Activated T-cell treated with anti-CD3 and anti-CD28 coated beads, Interleukin-2, amount 50 U/mL, for 48 hours (primary cell): ENCODE results near the gene PRR35.
A peak's percentile ranks its signal among the peaks of the same experiment; 100 is the strongest.

Experiments used
- DNase-seq, 2 experiments: peaks; one replicate each; pipeline ENCODE4 v3.0.0-alpha.2; 2020

PRR35 gene

DNA sequence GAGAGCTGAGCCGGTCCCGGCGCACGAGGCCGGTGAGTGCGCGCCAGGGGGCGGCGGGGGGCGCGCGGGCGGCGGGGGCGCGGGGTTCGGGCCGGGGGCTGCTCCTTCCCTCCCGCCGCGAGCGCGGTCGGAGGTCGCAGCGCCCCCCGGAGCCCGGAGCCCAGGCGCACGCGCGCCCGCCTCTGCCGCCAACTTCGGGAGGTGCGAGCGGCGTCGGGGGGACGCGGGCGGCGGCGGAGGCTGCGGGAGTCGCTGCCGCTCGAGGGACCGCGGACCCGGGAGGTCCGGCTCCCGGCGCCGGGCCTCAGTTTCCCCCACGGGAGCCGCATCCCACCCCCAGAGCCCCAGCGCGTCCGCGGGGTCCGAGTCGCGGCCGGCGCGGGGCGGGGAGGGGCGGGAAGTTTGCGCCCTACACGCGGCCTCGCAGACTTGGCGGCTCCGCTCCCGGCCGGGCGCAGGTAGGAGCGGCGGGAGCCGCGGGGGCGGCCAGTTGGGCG, at the start of gene PRR35:
PRR35 (plus strand) TSS at position 191 of the 497 bp plus-strand sequence. CDS start 2,901 bp downstream, outside the sequence.
- no peak for DNase-seq

DNA sequence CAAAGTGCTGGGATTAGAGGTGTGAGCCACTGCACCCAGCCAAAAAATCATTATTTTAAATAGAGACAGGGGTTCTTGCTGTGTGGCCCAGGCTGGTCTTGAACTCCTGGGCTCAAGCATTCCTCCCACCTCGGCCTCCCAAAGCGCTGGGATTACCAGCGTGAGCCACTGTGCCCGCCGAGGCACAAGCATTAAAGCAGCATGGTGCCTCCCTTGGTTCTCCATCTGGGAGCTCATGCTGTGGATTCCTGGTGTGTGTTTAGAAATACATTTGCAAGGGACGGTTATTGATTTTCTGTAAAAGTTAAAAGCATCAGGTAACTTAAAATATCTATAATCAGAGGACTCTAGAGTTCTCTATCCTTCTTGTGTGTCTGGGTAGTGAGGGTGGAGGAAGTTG, 47.4 kb upstream of the PRR35 start:
- no peak for DNase-seq

DNA sequence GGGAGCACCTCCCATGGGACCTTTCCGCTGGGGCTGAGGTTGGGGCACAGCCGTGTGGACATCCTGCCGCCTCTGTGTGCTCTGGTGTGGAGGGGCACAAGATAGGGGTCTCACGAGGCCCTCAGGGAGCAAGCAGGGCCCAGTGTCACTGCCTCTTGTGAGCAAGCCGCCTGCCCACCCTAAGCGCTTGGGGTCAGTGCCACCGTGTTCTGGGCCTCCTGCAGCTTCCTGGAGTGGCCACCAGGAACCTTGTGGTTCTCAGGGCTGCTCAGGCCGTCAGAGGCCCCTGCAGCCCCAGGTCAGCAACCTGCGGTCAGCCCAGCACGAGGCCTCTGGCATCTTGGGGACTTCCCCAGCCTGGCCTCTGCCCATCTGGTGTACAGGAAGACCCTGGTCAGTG, 46.2 kb upstream of the PRR35 start:
- DNase-seq: no peak

DNA sequence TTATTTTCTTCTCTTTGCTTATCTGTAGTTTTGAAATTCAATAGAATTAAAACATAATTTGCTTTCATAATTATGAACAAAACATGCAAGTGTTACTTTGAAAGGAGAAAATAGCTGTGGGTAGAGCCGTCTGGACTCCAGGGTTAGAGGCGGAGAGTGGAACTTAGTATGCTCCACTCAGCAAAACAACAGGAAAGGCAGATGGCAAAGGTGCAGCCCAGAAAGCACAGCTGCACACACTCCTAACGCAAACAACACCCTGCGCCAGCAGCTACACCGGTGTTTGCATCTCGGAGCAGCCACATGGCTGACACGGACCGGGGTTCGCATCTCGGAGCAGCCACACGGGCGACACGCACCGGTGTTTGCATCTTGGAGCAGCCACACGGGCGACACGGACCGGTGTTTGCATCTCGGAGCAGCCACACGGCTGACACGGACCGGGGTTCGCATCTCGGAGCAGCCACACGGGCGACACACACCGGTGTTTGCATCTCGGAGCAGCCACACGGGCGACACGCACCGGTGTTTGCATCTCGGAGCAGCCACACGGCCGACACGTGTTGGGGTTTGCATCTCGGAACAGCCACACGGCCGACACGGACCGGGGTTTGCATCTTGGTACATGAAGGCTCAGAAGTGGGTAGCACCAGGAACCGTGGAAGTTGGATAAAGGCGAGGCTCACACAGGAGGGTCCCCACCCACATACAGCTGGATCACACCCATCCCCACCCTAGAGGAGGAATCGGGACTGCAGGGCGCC, 44.8 kb upstream of the PRR35 start:
- no peak for DNase-seq

DNA sequence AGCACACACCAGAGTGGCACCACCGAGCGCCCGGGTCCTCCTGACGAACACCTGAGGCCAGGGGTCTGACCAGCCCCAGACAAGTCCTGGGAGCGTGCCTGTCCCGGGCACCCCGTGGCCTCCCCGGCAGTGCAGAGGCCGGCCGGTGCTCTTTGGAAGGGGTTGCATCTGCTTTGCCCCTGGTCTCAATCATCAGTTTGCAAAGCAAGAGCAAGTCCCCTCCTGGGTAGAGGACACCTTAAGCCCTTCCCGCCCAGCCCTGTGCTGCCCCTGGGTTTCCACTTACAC, 44.3 kb upstream of the PRR35 start:
- no peak for DNase-seq

DNA sequence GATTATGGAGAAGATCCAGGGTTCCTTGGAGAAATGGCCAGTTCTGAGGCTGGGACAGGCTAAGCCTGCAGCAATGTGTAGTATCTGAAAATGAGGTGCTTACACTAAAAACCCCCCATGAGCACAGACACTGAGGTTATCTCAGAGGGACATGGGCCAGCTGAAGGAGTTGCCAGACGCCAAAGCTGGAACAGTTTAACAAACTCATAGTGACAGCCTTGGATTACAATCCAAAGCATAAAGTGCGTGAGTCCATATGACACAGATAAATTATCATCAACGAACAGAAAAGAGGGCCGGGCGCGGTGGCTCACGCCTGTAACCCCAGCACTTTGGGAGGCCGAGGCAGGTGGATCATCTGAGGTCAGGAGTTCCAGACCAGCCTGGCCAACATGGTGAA, 43.9 kb upstream of the PRR35 start:
- no peak for DNase-seq

DNA sequence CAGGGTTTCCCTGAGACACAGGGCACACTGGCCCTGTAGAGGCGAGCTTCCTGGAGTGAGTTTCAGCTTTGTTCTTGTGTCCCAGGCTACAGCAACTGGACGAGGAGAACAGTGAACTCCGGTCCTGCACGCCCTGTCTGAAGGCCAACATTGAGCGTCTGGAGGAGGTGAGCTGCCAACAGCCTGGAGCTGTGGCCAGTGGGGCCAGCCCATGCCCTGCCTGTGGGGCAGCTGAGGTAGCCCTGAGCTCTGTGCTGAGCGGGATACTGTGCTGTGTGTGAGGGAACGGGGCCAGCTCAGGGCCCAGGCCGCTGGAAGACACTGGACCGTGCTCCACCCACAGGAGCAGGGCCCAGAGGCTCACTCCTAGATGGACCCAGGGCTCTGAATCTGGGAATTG, 41.3 kb upstream of the PRR35 start:
- DNase-seq: no peak

DNA sequence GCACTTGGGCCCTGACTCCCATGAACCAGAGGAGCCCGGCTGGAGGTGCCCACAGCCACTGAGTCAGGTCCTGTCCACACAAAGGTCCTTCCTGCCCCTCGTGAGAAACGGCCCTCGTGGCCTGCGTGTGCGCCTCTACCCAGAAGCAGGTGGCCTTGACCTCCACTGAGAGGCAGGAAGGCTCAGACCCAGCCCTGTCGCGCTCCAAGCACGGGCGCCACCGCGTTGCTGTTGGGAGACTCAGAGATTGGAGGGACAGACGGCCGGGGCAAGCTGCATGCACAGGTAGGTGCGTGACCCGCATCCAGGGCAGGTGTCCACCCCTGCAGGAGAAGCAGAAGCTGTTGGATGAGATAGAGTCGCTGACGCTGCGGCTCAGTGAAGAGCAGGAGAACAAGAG, 40.8 kb upstream of the PRR35 start:
- no peak for DNase-seq

DNA sequence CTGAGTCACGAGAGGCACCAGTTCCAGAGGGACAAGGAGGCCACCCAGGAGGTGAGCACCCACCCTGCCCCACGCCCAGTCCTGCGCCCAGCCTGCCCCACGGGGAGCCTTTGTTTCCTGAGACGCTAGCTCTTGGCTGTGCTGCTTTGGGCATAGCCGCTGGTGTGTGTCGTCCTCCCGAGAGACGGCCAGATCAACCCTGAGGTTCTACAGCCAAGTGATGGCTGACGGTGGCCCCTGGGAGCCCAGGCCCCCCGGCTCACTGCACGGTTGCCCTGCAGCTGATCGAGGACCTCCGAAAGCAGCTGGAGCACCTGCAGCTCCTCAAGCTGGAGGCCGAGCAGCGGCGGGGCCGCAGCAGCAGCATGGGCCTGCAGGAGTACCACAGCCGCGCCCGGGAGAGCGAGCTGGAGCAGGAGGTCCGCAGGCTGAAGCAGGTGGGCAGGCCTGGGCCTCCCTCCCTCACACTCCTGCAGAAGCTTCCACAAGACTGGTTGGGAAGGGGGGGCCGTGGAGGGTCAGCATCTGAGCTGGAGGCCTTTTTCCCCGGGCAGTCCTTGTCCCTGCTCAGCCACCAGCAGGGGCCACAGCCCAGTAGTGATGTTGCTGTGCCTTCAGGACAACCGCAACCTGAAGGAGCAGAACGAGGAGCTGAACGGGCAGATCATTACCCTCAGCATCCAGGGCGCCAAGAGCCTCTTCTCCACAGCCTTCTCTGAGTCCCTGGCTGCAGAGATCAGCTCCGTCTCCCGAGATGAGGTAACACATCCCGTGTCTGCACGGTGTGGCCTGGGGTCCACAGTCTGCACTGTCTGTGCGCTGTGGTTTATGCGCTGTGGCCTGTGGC, 40.1 kb upstream of the PRR35 start:
- no peak for DNase-seq

DNA sequence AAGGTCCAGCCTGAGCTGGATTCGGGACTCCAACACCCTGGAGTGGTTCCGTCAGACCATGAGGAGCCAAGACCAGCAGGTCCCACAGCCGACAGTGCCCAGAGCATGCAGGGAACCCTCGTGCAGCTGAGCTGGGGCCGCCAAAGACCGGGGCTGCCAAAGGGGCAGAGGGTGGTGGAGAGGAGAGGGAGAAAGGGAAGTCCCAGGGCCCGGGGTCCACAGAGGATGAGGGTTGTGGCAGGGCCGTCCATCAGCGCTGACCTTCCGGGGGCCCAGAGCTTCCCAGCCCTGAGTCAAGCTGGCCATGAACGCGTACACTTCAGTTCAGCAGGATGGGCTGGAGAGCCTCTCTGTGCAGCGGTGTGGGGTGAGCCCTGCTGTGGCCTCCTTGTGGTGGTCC, 39.3 kb upstream of the PRR35 start:
- no peak for DNase-seq

DNA sequence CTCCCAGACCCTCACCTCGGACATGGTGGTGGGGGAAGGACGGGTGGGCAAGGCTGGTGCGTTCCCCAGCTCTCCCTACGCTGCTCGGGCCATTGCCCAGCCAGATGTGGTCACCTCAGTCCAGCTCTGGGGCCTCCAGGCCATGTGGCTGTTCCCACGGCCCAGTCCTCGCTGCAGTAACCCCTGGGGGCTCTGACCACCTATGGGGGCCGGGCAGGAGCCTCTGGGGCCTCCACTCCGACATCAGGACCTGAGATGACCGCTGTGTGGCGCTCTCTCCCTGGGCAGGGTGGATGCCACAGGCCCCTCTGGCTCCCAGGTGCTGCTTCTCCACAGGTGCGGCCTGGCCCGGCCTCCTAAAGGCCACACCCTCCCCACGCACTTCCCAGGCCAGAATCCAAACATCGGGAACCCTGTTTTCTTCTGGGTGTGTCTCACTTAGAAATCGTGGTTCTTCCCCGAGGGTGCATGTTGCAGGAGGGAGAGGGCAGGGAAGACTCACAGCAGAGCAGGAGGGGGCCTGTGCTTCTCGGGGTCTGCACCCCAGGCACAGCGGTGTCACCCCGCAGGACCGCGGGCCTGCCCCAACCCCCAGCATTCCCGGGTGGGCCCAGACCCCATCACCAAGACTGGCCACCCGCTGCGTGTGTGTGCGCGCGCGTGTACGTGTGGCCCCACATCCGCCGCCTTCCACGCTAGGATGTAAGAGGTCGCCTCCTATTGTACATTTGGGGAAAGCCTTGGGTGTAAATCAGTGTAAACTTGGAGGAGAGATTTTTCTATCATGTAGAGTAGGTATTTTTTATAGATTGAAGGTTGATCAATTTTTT, 38.6 kb upstream of the PRR35 start:
- DNase-seq: no peak

DNA sequence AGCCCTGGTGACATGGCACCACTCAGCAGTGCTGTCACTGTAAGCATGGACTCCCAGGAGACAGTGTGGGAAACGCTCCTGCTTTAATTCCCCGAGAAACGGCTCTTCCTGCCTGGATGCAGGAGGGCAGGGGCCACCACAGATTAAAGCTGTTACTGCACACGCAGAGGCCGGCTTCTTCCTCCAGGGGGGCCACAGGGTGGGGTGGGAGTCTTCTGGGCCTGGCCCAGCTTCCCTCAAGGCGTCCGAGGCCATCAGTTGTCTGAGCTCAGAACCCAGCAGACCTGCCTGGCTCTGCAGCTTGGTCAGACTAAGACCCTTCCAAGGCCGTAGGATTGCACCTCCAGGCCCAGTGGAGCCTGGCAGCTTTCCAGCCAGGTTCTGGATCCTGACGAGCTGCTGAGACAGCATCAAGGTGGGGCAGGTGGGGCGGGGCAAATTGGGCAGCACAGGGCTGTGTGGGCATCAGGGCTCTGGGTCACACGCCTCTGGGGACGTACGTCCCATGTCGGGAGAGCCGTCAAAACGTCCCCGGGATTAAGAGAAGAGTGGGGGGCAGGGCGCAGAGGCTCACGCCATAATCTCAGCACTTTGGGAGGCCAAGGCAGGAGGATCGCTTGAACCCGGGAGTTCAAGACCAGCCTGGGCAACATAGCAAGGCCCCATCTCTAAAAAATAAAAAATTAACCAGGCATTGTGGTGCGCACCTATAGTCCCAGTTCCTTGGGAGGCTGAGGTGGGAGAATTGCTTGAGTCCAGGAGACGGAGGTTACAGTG, 37.7 kb upstream of the PRR35 start:
- no peak for DNase-seq

DNA sequence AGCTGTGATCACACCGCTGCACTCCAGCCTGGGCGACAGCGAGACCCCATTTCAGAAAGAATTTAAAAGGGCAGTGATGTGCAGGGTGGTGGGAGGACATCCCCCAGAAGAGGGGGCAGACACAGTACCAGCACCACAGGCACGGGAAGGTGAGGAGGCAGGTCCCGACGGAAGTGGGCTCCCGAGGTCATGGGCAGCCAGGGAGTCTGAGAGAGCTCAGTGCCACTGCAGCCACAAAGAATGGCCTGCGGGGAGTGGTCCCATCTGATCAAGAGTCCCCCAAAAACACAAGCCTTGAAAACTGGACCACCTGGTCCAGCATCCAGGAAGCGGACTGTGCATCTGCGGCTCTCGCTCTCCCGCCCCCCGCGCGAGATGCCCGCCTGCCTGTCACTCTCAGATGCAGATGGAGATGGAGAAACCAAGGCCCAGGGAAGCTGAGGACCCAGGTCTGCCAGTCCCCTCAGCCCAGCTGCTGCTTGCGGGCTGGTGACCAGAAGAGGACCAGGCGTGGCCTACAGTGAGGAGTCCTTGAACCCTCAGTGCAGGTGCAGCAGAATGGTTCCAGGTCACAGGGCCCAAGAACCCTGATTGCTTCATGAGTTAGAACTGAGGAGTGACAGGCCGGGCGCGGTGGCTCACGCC, 37.0 kb upstream of the PRR35 start:
- DNase-seq: no peak

DNA sequence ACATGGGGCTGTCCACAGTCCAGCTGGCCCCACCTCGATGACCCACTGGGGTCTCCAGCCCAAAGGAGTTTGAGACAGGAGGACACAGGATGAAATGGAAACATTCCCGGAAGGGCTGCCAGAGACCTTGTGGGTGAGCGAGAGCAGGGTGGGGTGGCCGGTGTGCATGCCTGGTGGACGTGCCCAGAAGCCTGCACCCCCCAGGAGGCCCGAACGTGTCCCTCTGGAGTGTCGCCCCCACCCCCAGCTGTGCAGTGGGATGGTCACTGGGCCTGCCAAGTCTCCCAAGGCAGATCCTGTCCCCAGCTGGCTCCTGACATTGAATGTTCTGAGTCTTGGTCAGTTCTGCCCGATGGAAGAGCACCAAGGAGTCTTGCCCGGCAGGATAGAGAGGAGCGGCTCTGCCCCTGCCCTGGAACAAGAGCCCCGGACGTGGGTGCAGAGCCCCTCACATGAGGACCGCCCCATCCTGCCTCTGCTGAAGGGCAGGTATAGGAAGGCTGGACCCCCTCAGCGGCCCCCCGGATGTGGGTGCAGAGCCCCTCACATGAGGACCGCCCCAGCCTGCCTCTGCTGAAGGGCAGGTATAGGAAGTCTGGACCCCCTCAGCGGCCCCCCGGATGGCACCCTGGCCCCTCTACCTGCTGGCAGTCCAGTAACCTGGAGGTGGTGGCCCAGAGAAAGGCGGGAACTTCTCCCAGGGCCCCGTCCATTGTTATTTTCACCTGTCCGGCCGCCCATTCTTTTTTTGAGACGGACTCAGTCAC, 35.7 kb upstream of the PRR35 start:
- no peak for DNase-seq

DNA sequence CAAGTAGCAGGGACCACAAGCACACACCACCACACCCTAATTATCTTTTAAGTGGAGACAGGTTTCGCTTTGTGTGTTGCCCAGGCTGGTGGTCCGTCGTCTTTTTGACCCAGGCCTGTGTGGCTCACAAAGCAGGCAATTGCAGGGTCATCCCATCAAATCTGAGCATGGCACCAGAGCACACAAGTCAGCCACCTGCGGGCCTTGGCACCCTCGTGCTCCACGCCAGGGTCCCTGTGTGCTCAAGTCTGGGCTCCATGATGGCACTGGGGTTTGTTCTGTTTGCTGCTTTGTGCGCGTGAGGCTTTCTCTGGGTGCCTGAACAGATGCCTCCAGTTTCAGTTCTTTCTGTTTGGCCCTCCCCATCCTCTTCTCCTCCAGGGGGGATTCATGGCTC, 35.1 kb upstream of the PRR35 start:
- DNase-seq: no peak

DNA sequence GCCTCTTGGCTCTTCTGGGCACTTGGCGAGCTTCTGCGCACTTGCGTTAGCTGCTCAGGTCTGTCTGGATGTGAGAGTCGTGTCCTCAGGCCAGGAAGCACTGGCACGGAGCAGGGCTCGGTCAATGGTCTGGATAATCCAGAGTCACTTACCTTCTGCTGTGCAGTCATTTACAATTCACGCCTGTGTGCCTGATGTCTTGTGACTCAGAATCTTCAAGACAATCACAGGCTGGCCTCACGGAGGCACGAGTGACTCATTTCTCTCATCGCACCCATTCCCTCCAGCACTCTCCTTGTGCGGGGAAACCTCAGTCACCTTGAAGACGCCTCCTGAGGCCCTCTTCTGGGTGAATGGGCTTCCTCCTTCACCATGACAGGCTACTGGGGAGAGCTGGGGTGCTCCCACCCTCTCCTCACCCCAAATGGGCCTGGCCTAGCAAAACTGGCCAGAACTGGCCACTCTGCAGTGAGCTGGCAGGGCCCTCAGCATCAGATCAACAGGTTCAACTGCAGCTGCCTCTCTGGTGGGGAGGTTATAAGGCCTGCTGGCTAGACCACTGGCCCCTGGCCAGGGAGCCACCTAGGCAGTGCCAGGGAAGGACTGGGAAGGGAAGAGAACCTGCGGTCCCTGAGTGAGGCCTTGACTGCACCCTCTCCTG, 34.5 kb upstream of the PRR35 start:
- peak; percentile 84 to 85 for DNase-seq

DNA sequence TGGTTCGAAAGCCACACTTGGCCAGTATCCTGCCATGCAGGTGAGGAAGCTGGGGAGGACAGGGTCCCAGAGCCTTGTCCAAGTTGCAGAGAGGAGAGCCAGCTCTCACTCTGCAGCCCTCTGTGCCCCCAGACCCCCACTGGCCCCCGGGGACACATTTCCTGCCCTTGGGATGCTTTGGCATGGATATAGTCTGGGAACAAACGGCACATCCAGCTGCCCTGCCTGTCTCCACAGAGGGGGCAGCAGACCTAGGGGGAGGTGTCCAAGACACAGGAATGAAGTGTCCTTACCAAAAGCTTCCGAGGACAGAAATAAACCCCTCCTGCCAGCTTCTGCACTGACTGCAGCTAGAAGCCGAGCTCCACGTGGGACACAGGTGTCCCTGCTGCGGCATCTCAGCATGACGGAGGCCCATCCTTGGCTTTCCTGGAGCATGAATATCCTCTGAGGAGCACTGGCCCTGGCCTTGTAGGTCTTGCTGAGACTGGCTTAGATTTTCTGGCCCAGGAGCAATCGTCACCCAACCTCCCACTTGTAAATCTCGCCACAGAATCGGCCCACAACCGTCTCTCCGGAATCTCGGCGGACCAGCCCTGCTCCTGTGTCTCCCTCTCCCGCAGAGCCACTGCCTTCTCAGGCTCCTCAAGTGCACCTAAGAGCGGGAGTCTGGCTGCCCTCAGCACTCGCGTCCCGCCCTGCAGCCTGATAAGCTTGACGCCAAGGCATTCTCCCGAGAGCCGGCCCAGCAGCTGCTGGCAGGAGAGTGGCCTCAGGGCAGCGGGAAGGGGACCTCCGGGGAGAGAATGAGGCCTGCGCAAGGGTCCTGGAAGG, 33.8 kb upstream of the PRR35 start:
- peak in 1 of 2 experiments; percentile 68 for DNase-seq

DNA sequence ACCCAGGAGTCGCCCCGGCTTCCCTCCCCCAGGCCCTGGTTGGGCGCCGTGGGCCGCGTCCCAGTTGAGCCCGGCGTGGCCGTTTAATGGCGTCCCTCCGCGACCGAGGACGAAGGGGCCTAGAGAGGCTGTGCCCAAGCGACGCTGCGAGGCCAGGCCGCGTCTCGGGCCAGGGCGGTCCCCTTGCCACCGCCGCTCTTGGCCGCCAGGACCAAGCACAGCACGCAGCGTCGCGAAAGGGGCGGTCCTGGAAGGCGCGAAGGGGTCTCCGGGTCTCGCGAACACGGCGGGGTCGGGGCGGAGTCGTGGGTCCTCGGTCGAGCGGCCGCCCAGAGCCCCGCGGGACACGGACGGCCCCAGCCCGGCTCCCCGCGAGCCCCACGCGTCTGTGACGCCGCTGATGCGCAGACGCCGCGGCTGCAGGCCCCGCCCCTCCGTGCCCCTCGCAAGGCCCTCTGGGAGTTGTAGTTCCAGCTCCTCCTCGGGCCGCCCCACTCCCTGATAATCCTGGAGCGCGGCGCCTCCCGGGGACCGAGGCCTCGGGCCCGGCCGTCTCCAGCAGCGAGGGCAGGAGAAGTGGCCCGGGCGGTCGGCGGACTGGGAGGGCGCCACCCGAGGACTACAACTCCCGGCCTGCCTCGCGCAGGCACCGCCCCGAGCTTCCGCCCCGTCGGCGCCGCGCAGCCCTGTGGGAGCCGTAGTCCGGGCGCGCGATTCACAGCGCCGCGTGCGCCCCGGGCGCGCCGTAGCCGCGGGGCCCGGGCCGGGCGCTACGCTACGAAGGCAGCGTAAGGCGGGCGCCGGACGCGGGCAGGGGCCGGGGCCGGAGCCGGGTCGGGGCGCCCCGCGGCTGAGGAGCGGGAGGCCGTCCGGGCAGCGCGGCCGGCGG, 32.9 kb upstream of the PRR35 start, which contains the start of gene CAPN15:
CAPN15 (plus strand) TSS at position 698 of the 889 bp plus-strand sequence. CDS start 19,127 bp downstream, outside the sequence.
- DNase-seq: peak; percentile 92 to 93
